NB4 (cell line): ENCODE measurements around the gene OR1F1.

Experiments used
- DNase-seq: peaks from one replicate; pipeline ENCODE4 v3.0.0; 2010; ENCODE audit warnings: low read depth
- H3K4me3 ChIP-seq: one replicate; pipeline ENCODE4 v1.5.1; 2011; ENCODE audit warnings: mild to moderate bottlenecking, low read depth, low read length, moderate library complexity
- MYC ChIP-seq: IDR thresholded peaks from 2 replicates; pipeline ENCODE4 v1.6.1; 2011; ENCODE audit warnings: low read depth, low read length
- POLR2A ChIP-seq: IDR thresholded peaks from 2 replicates; pipeline ENCODE4 v1.6.1; 2011; ENCODE audit warnings: mild to moderate bottlenecking; ENCODE audit not compliant: insufficient read length; ENCODE audit errors: extremely low read depth
- TF ChIP-seq, protein P1 (sequence below): IDR thresholded peaks from one replicate; pipeline ENCODE4 v1.5.1; 2012; ENCODE audit warnings: low read depth, low read length
- TF ChIP-seq, protein P2 (sequence below): IDR thresholded peaks from 2 replicates; pipeline ENCODE4 v1.6.1; 2011; ENCODE audit warnings: low read depth, low read length

Gene OR1F1

GRCh38 chr16:3171181-3171854, 16.7 kb upstream of the OR1F1 start:
- DNase-seq = peak; percentile 57
- TF ChIP-seq MYC (no peak), POLR2A (no peak)
- TF ChIP-seq, protein P1, sequence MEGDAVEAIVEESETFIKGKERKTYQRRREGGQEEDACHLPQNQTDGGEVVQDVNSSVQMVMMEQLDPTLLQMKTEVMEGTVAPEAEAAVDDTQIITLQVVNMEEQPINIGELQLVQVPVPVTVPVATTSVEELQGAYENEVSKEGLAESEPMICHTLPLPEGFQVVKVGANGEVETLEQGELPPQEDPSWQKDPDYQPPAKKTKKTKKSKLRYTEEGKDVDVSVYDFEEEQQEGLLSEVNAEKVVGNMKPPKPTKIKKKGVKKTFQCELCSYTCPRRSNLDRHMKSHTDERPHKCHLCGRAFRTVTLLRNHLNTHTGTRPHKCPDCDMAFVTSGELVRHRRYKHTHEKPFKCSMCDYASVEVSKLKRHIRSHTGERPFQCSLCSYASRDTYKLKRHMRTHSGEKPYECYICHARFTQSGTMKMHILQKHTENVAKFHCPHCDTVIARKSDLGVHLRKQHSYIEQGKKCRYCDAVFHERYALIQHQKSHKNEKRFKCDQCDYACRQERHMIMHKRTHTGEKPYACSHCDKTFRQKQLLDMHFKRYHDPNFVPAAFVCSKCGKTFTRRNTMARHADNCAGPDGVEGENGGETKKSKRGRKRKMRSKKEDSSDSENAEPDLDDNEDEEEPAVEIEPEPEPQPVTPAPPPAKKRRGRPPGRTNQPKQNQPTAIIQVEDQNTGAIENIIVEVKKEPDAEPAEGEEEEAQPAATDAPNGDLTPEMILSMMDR = no peak
- TF ChIP-seq, protein P2, sequence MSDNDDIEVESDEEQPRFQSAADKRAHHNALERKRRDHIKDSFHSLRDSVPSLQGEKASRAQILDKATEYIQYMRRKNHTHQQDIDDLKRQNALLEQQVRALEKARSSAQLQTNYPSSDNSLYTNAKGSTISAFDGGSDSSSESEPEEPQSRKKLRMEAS = no peak
- H3K4me3 ChIP-seq = no peak overlapping the region

DNA sequence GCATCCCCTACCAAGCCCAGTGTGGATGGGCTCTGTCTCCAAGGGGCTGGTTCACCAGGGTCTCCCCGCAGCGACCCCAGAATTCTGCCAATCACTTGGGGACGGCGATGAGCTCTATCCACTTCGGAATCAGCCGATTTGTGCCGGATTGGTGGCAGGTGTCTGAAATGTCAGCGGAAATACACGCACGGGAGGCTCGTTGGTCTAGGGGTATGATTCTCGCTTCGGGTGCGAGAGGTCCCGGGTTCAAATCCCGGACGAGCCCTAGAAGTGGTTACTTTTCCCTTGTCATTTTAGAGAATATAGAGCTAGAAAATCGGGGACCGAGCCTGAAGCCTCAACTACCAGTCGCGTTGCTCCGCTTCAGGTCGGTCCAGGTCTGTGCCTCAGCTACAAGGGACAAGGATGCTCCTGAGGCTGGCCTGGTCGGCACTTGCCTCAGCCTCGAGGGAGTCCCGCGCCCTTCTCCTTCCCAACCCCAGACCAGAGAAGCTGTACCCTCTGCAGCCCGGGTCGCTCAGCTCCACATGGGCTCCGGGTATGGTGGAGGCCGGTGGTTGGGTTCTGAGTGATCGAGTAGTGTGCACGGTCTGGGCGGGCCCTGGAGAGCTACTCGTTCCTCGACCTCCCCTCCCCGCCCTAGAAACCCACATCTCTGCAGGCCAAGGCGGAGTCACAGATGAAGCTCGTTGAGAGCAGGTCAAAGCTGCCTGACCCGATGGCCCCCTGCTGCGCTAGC, 16.0 kb upstream of the OR1F1 start:
- TF ChIP-seq POLR2A = no peak
- TF ChIP-seq, protein P1 = no peak
- TF ChIP-seq, protein P2 = no peak
- no peak for TF ChIP-seq MYC
- DNase-seq = peak; percentile 54
- no peak overlapping the region for H3K4me3 ChIP-seq

GRCh38 chr16:3173892-3174617, 13.9 kb upstream of the OR1F1 start:
- H3K4me3 ChIP-seq = no peak overlapping the region
- DNase-seq = peak; percentile 73
- TF ChIP-seq MYC = no peak
- TF ChIP-seq, protein P1 = peak; percentile 79
- TF ChIP-seq, protein P2 = peak; percentile 79
- no peak for TF ChIP-seq POLR2A

- H3K4me3 ChIP-seq = no peak overlapping the region
- TF ChIP-seq, protein P2 = no peak
- TF ChIP-seq POLR2A (no peak), MYC (no peak)
- TF ChIP-seq, protein P1 = no peak
- DNase-seq = no peak
These were observed 13.3 kb upstream of the OR1F1 start for GRCh38 chr16:3174618-3175148.
